ENCODE data around the gene TFF1.
A peak's percentile ranks its signal among the peaks of the same experiment; 100 is the strongest.

Gene TFF1

GRCh38 chr21:42382915-42383314, 16.6 kb upstream of the TFF1 start:
- no peak for DNase-seq (ENCODE audit: low read depth in 2 of 2)

- DNase-seq (ENCODE audit: low read depth in 2 of 2) = no peak
These were observed 15.1 kb upstream of the TFF1 start for GRCh38 chr21:42381347-42381984.

- DNase-seq (ENCODE audit: low read depth in 2 of 2) = no peak
These were observed 13.3 kb upstream of the TFF1 start for GRCh38 chr21:42379426-42380215.

GRCh38 chr21:42378418-42378817, 12.1 kb upstream of the TFF1 start:
- no peak for DNase-seq (ENCODE audit: low read depth in 2 of 2)

GRCh38 chr21:42377951-42378340, 11.6 kb upstream of the TFF1 start:
- no peak for DNase-seq (ENCODE audit: low read depth in 2 of 2)

GRCh38 chr21:42377211-42377950, 11.0 kb upstream of the TFF1 start:
- DNase-seq (ENCODE audit: low read depth in 2 of 2) = no peak

- DNase-seq (ENCODE audit: low read depth in 2 of 2) = no peak
These were observed 10.1 kb upstream of the TFF1 start for GRCh38 chr21:42376338-42376982.

GRCh38 chr21:42375966-42376337, 9.6 kb upstream of the TFF1 start:
- DNase-seq (ENCODE audit: low read depth in 2 of 2) = no peak

- no peak for DNase-seq (ENCODE audit: low read depth in 2 of 2)
These were observed 9.2 kb upstream of the TFF1 start for GRCh38 chr21:42375506-42375905.

GRCh38 chr21:42374864-42375499, 8.6 kb upstream of the TFF1 start:
- DNase-seq (ENCODE audit: low read depth in 2 of 2) = no peak

GRCh38 chr21:42374457-42374856, 8.1 kb upstream of the TFF1 start:
- no peak for DNase-seq (ENCODE audit: low read depth in 2 of 2)

GRCh38 chr21:42373908-42374455, 7.6 kb upstream of the TFF1 start:
- DNase-seq (ENCODE audit: low read depth in 2 of 2) = no peak

GRCh38 chr21:42373196-42373907, 7.0 kb upstream of the TFF1 start:
- peak in 1 of 2 donors; percentile 32 for DNase-seq (ENCODE audit: low read depth in 2 of 2)

GRCh38 chr21:42370894-42371654, 4.7 kb upstream of the TFF1 start:
- no peak for DNase-seq (ENCODE audit: low read depth in 2 of 2)

GRCh38 chr21:42369821-42370220, 3.5 kb upstream of the TFF1 start:
- no peak for DNase-seq (ENCODE audit: low read depth in 2 of 2)

GRCh38 chr21:42367367-42368165, 1.2 kb upstream of the TFF1 start:
- no peak for DNase-seq (ENCODE audit: low read depth in 2 of 2)

GRCh38 chr21:42365770-42366169, 565 bp downstream of the TFF1 start:
- DNase-seq (ENCODE audit: low read depth in 2 of 2) = no peak

- DNase-seq (ENCODE audit: low read depth in 2 of 2) = no peak
These were observed 1.9 kb downstream of the TFF1 start for GRCh38 chr21:42364304-42364865.

GRCh38 chr21:42363312-42363711, 3.0 kb downstream of the TFF1 start:
- no peak for DNase-seq (ENCODE audit: low read depth in 2 of 2)
